Stimulated activated CD4-positive, alpha-beta T cell treated with anti-CD3 and anti-CD28 coated beads, TNF-alpha, amount 100 ng/mL, for 48 hours (primary cell): ENCODE results near the gene SERPINE2.

Experiments used
- DNase-seq, 3 donors: peaks; one replicate each; pipeline ENCODE4 v3.0.0-alpha.2; 2020; ENCODE audit warnings: low read depth in 3 of 3

The SERPINE2 gene

DNA sequence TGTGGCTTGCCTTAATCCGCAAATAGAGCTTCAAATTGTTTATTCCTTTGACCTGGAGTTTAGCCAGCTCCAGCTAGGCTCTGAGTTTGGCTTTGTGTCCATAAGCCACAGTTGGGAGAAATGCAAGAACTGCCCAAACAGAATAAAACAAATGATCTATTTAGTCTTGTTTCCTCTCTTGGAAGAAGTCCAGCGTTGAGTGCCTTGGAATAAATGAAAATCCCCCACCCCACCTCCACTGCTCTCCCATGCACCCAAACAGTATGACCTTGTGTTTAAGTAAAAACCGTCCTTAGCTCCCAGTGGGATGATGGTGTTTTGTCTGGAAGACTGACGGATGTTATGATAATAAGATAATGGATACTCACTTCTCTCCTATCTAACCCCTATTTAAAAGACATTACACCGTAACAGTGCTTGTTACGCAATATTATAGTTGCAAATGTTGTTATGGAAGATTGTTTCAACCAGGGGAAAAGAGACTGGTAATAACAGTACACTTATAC, 3.2 kb upstream of the SERPINE2 start:
- DNase-seq: no peak

DNA sequence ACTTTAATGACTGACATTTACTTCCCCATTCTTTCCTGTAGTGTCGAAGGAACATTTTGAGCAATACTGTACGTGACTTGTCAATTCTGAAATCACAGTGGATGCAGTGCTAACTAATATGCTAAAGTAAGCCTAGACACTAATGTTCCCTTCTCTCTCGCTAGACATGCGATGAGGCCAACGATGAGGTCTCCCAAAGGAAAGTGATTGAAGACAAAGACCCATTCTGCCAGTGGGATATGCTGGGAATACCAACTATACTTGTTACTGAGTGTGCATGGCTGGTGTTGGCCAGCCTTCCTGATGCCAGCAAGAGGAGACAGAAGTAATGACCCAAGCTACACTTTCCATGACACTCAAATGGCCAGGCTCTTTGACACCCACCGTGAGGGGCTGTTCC, 2.5 kb upstream of the SERPINE2 start:
- DNase-seq: no peak

DNA sequence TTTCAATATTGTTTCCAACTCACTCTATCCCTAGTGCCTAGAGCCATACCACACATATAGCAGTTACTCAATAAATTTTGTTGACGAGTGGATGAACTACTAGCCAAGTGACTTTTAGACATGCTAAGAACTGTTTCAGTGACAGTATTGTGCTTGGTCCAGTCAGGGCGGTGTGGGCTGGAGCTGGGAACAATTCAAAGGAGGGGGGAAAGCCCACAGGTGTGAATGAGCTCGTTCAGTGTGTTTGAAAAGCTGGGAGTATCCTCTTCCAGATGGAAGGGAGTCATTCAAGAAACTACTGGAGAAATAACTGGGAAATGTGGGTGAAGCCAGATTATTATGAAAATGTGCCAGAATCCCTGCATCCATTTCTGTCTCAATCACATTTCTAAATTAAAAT, 1.7 kb upstream of the SERPINE2 start:
- DNase-seq: no peak

DNA sequence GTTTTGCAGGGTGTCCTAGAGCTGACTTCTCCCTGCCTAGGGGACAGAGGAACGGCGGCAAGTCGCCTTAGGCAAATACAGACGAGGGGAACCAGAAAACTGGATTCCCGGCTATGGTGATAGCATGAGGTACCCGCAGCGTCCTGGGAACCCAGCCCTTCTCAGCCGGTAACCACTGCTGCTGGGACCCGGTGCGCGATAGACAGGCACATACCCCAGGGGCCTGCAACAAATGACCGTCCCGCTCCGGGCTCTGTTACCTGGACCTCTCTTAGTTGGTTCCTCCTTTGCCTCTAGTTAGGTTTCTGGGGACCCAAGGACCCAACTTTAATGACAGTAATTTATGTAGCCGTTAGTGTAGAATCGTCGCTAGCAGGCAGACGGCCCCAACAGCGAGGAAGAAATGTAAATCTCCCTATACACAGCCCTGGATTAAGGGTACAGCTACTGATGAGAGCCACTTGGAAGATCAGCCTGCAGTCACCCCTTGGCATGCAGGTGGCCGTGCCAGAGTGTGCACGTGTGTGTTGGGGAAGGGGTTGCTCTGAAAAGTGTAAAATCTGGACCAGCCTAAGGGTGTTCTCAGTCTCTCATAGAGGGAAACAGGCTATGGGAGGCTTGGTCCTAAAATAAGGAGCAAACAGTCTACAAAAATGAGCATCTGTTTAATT, 819 bp upstream of the SERPINE2 start:
- no peak for DNase-seq

DNA sequence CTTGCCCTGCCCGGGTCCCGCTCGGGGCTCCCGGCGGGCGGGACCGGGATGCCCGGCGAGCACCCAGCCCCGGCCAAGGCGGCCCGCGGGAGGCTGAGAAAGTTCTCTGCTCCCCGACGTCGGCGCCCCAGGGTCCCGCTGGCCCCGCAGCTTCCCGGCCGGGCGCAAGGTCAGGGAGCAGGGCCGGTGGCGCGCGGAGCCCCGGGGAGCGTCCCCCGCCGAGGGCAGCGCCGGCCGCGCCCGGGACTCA, 331 bp downstream of the SERPINE2 start:
- no peak for DNase-seq

DNA sequence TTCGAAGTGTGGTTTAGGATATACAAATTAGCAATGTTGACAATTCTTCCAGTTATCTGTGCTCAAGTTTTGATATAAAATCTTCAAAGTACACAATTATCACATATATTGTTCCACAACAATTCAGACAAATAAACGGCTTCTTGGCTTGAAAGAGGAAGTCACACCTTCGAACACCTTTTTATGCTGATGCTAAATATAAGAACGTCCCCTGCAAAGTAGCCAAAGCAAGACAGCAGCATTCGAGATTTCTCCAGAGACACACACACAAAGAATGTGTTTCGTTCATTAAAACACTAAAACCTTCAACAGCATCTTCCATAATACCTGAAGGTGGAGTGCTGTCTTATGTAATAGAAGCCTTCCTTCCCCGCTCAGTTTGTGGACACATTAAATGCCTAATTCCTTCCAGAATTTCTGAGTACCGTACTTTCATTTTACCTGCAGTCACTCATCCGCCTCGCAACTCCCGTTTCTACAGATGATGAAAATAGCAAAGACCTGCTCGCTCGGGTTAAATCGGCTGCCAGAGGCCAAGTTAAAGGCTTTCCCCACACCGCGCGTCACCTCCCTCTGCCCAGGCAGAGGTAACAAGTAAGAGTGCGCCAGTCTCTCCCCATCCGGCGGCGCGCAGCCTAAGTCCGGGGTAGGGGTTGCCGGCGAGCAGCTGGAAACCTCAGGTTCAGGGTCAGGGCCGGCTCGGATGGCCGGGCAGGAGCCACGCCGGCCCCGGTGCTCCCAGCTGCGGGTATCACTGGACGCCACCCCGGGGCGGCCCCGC, 847 bp downstream of the SERPINE2 start:
- DNase-seq: peak in 2 of 3 donors; percentile 8 to 46

DNA sequence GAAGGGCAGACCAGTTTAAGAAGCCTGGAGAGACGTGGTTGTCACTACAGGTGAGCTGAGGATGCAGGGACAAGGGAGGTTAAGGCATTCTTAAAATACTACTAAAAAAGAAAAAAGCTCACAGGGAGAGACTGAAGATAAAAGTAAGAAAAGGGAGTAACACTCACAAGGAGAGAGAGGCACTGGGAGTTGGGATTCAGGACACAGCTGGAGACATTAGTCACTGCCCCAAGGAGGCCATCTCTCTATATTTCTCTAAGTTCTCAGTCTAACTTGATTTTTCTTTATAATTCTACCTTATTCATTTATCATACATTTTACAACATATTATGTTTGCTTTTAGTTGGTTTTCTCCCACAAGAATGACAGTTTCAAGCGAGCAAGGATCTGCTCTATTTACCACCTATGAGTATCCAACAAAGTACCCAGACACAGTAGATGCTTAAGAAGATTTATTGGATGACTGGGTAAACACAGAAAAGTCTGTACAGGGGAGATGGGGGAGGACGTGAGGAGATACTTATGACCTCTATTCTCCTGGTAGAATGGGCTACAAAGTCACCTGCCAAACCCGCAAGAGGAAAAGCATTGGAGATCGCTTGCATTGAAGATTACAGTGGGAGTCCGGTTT, 2.2 kb downstream of the SERPINE2 start:
- no peak for DNase-seq

DNA sequence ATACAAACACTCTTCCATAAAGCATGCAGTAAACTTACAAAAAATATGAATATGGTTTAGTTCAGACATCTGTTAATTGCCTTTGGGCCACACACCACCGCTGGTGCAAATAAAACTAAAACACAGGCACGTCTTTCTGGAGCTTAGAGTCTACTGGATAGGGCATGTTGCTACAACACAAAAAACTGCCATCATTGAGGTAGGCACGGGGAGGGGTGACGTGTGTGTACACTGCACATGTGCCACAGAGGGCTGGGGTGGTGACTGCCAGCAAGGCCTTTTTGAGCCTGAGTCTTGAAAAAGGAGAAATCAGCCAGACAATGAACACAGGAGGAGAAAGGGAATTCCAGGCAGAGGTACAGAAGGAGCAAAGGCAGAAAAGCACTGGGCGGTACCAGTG, 5.1 kb downstream of the SERPINE2 start:
- DNase-seq: no peak

DNA sequence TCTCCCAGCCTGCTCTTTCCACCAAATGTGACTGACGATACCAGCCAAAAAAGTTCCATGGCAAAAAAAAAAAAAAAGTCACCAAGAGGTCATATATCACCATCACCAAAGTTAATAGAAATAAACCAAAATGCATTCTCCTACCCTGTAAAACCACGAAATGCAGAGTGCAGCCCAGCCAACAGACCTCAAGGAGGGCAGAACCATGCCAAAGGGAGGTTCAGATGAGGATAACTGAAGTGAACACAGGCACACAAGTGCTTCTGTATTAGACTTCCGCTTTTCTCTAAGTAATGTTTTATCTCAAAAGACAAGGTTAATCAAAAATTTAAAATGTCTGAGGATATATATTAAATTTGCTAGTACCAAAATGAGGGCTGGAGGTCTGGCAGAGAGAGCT, 5.5 kb downstream of the SERPINE2 start:
- DNase-seq: no peak

DNA sequence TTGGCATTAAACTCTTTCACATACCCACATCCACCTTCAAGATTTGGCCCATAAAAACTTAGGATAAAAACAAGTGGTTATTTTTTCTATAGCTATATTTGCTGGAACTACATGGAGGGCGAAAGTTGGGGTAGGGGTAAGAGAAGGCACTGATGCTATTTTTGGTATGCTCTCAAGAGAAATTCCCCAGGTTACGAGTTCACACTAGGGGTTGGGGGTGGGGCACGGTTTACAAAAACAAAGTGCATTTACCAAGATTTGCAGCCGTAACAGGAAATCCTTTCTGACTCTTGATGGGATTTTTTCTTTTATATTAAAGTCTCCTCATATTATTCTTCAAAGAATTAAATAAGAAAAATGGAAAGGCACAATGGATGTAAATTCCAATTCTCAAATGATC, 6.8 kb downstream of the SERPINE2 start:
- no peak for DNase-seq

DNA sequence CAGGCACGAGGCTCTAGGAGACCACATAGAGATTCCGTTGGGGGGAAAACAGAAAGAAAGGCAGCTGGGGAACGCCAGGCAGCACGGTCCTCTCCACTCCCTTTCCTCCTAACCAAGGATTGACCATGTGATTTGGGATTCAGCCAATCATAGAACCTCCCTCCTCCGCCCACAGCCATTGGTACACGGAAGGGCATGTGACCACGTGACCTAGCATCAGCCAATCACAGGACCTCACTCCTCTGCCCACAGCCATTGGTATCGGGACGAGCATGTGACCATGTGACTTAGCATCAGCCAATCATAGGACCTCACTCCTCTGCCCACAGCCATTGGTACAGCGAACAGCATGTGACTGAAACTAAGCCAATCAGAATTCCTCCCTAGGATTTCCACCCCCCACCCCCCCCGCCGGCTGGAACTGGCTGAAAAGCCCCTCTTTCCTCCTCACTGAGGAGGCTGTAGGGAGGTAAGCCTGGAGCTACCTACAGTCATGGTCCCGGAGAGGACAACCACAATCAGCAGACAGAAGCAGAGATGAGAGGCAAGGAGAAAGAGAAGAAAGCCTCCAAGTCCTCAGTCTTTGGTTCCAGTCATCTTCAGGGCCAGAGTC, 7.6 kb downstream of the SERPINE2 start:
- no peak for DNase-seq

DNA sequence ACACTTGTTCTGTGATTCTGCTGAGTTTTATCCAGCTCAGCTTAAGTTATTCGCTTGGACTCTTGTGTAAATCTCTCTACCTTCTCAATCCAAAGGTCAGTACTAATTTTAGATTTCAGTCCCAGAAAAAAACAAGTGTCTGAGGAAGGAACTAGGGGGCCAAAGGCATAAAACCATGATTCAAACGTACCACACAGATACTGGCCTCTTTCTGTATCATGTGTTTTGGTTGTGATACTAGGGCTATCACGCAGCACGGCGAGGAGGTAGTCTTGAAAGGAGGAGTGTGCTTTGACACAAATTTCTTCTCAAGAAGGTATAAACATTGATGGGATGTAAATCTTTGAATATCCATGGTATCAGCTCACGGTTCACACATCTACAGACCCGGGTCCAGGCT, 8.3 kb downstream of the SERPINE2 start:
- DNase-seq: no peak

DNA sequence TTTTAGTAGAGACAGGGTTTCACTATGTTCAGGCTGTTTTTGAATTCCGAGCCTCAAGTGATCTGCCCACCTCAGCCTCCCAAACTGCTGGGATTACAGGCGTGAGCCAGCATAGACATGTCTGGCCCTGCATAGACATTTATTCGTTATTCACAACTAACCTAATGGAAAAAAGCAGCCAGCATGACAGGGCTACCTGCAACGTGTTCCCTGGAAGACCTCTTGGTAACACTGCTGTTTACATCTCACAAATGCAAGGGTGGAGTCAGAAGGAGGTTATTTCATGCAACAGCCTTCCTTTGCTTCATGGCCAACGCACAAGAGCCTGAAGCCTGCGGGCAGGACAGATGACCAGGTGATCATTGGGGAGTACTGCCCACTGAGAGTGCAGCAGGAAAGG, 9.2 kb downstream of the SERPINE2 start:
- DNase-seq: no peak

DNA sequence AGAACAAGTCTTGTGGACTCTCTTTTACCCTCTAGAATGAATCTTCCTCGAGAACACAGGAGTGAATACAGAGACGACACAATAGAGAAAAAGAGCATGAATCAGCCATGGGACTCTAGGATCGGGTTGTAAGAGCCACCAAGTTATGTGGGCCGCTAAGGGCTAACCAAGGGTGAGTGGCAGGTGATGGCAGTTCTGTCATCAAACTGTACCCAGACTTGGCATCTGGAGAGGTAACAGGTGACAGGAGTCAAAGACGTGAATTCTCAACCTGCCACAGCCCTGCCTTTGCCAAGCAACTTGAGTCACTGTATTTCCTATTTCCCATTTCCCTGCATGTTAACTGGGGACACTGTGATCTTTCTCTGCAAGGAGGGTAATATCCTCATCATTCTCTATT, 11.2 kb downstream of the SERPINE2 start:
- DNase-seq: no peak

DNA sequence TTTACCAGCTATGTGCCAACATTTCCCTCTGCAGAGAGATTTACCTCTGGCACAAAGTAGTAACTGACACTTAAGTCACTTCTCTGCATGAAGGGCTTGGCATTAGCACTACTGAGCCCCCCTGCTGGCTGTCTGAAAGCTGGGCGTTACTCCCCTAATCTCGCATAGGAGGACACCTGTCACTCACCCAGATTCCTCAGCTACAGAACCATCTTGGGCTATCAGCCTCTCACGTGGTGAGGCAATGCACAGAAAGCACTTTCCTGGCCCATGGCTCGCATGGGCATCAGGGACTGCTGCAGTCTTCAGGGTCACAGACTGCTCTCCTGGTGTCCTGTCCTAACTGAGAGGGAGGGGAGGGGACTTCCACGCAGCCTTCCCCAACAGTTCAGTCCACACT, 12.0 kb downstream of the SERPINE2 start:
- DNase-seq: no peak

DNA sequence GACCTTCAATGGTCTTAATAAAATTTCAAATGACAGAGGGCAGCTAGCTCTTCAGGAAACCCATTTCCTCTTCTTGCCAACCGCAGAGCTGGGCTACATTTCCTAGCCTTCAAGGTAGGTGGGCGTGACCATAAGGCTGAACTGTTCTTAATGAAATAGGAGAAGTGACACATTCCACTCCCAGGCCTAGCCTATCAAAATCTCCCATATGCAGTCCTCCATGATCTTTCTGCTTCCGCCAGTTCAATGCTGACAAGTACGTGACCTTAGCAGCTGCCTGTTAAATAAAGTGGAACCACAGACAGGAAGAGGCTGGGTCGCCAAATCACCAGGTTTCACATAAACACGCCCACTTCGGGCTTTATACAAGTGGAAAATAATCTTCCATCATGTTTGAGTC, 13.2 kb downstream of the SERPINE2 start:
- DNase-seq: peak; percentile 23 to 57 (median 41)

DNA sequence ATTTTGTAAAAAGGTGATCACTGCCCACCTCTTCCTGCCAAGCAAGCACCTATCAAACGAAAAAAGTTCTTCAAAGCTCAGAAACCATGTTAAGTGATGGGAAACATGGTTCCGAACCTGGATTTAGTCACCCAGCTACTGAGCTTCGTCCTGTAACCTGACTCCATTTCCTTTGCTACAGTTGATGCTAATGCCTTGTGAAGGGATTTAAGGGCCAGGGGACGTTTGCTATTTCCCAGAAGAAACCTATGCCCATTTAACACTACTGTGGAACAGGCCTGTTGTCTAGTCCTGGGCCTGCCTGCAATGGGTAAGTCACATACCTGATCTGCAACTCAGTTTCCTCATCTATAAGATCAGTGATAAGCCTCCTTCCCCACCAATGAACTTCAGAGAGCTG, 14.8 kb downstream of the SERPINE2 start:
- no peak for DNase-seq

DNA sequence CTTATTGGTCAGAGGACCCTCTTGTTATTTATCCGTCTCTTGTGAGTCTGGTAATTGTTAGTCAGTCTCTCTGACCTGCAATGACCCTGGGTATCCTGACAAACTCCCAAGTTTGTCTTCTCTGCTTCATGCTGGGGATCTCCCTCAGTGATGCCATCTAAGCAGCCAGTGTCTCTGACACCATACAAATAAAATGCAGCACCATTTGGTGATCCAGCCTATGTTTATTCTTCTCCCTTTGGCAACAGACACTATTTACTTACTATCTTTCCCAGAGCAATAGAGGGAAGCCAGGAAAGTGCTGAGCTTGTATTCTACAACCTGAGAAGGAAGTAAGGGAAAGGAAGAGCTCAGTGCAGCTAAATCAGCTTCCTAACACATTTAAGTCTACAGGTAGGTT, 15.9 kb downstream of the SERPINE2 start:
- DNase-seq: no peak

DNA sequence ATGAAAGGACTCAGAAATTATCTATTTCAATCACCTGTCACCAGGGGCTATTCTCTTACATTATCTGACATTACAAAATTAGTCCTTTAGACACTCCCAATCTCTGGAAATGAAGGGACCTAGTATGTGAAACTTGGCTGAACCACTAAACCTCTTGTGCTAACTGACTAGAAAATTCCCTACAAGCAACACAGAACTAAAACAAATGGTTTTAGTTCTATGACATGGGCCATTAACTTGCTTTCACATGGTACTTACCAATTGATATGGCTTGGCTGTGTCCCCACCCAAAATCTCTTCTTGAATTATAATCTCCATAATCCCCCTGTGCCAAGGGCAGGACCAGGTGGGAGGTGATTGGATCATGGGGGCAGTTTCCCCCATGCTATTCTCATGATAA, 16.6 kb downstream of the SERPINE2 start:
- no peak for DNase-seq

DNA sequence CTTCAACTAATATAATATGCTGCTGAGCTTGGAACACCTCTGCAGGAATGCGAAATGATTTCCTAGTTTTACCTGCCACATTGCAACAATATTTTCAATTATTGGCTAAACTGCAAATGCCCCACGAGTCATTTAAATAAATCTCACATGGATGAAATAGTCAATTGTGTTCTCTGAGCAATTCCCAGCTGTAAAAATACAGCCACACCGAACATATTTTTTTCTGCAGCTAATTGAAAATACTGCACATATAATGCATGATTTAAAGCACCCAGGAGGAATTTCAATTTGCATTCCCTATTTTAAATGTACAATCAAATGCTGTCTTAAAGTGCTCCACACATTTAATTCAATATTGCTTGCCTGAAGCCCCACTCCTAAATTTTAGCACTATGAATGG, 18.6 kb downstream of the SERPINE2 start:
- DNase-seq: no peak

DNA sequence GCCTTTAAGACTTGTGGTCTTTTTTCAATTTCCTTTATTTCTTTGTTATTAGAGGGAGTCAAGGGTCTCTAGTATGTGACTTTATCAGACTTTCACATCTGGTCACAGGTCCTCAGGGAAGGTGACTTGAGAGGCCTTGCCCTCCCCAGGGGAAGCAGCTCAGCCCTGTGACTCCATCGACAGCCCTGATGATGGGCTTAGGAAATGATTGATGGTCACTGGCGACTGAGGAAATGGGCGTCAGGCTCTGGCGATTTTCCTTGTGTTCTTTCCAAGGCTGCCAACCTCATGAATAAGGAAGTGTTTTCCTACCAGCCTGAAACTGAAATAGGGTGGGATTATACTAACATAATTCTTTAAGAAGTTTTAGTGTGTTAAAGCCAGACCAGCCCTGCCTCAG, 21.1 kb downstream of the SERPINE2 start:
- DNase-seq: no peak

DNA sequence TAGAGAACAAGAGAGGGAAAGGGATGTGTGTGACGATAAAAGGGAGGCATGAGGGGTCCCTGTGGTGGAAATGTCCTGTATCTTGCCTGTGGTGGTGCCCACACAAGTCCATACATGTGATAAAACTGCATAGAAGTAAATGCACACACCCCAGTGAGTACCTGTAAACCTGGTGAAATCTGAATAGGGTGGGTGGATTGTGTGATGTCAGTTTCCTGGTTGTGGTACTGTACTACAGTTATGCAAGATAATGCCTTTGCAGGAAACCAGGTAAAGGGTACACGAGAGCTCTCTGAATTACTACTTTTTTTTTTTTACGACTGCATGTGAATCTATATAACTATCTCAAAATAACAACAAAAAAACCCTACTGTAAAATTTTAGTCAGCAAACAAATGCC, 22.1 kb downstream of the SERPINE2 start:
- DNase-seq: no peak

DNA sequence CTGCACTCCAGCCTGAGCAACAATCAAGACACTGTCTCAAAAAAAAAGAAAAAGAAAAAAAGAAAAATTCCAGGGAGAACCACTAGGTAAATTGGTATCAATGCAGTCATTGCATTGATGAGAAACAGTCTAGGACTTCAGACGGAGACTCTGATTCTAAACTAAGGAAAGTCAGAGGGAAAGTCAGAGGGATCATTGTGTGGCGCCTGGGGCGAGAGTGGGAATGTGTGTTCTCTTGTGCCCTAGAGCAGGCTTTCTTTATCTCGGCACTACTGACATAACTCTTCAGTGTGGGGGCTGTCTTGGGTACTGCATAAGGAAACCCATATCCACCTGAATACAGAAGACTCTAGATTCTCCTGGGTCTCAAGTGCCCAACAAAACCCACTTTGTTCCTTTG, 24.8 kb downstream of the SERPINE2 start:
- DNase-seq: no peak
